Fibroblast of pulmonary artery (primary cell): Measurements from ENCODE around the gene ZNF71.

ENCODE experiments used
- DNase-seq: peaks from one replicate; pipeline ENCODE4 v3.0.0-alpha.2; 2010; ENCODE audit warnings: low read depth
- H3K4me3 ChIP-seq: replicated peaks from 2 replicates; pipeline ENCODE4 v1.5.1; 2011; ENCODE audit warnings: low read depth, mild to moderate bottlenecking, control low read depth, low read length, moderate library complexity
- TF ChIP-seq, protein P1 (sequence below): IDR thresholded peaks from 2 replicates; pipeline ENCODE4 v1.5.1; 2011; ENCODE audit warnings: mild to moderate bottlenecking, control low read depth, low read length, inconsistent platforms; ENCODE audit errors: missing control alignments

Gene ZNF71

DNA sequence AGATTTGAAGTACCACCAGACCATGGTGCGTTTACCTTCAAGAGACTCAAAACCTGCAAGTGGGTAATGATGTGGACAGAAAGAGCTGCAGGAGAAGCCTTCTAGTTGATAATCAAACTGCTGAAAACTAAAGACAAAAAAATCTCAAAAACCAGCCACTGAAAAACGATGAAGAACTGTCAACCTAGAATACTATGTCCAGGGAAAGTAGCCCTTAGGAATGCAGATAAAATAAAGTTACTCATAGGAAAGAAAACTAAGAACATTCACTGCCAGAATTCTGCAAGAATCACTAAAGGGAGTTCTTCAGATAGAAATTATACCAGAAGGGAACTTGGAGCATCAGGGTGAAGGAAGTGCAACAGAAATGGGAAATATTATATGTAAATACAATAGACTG, 22.5 kb upstream of the ZNF71 start:
- DNase-seq, result no peak
- TF ChIP-seq, protein P1, sequence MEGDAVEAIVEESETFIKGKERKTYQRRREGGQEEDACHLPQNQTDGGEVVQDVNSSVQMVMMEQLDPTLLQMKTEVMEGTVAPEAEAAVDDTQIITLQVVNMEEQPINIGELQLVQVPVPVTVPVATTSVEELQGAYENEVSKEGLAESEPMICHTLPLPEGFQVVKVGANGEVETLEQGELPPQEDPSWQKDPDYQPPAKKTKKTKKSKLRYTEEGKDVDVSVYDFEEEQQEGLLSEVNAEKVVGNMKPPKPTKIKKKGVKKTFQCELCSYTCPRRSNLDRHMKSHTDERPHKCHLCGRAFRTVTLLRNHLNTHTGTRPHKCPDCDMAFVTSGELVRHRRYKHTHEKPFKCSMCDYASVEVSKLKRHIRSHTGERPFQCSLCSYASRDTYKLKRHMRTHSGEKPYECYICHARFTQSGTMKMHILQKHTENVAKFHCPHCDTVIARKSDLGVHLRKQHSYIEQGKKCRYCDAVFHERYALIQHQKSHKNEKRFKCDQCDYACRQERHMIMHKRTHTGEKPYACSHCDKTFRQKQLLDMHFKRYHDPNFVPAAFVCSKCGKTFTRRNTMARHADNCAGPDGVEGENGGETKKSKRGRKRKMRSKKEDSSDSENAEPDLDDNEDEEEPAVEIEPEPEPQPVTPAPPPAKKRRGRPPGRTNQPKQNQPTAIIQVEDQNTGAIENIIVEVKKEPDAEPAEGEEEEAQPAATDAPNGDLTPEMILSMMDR, result no peak
- H3K4me3 ChIP-seq, result no peak overlapping the region

DNA sequence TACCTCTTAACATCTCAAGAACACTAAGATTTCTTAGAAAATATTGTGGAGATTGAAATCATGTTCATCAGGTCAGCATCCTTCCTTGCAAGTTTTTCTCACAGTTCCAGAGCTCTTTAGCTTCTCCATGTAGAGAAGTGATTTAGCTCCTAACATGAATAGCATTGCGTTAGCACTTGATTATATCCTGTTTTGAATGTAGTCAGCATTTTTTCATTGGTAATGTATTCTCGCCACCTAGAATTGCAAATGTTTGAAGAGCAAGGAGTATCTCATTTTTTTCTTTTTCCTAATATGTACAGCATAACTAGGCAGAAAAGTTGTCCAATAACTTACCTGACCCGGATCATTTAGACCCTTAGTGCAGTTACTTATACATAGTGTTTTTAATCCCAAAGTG, 21.2 kb upstream of the ZNF71 start:
- no peak overlapping the region for H3K4me3 ChIP-seq
- TF ChIP-seq, protein P1, result no peak

DNA sequence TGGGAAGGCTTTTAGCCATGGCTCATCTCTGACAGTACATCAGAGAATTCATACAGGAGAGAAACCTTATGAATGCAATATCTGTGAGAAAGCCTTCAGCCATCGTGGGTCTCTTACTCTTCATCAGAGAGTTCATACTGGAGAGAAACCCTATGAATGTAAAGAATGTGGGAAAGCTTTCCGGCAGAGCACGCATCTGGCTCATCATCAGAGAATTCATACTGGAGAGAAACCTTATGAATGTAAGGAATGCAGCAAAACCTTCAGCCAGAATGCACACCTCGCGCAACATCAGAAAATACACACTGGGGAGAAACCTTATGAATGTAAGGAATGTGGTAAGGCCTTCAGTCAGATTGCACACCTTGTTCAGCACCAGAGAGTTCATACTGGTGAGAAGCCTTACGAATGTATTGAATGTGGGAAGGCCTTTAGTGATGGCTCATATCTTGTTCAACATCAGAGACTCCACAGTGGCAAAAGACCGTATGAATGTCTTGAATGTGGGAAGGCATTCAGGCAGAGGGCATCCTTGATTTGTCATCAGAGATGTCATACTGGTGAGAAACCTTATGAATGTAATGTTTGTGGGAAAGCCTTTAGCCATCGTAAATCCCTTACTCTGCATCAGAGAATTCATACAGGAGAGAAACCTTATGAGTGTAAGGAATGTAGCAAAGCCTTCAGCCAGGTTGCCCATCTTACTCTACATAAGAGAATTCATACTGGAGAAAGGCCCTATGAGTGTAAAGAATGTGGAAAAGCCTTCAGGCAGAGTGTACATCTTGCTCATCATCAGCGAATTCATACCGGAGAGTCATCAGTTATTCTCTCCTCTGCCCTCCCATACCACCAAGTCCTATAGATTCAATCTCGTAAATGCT, 17.1 kb upstream of the ZNF71 start:
- DNase-seq, result no peak

More for the DNA sequence above, 21.2 kb upstream of the ZNF71 start:
- DNase-seq, result no peak

DNA sequence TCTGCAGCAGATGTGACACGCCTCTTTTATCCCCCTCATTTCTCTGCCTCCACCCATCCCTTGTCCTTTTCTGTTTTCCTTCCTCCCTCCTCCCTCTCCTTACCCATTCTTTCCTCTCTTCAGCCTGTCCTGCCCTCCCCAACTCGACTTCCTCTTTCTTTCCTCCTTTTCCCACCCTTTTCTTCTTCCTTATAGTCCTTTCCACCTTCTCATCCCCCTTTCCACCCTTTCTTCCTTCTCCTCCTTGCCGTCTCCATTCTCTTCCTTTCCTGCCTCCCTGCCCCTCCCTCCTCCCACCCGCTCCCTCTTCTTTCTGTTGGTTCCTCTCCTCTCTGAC, 688 bp upstream of the ZNF71 start:
- peak overlapping the region; percentile 75 for H3K4me3 ChIP-seq
- no peak for DNase-seq
- TF ChIP-seq, protein P1, result no peak

More for the DNA sequence above, 17.1 kb upstream of the ZNF71 start:
- H3K4me3 ChIP-seq, result no peak overlapping the region
- TF ChIP-seq, protein P1, result no peak

DNA sequence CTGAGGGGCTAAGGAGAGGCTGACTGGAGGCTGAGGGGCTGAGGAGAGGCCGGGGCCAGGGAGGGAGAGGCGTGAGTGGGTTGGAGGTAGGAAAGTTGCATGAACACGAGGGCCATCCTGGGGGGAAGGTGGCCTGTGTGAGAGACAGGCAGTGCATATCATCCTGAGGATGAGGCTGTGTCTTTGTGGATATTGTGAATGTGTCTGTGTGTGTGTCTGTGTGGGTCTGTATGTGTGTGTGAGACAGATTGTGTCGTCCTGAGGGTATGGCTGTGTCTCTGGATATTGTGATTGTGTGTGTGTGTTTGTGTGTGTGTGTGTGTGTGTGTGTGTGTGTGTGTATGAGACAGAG, 422 bp downstream of the ZNF71 start:
- peak; percentile 32 for DNase-seq
- H3K4me3 ChIP-seq, result peak overlapping the region; percentile 75
- TF ChIP-seq, protein P1, result no peak

DNA sequence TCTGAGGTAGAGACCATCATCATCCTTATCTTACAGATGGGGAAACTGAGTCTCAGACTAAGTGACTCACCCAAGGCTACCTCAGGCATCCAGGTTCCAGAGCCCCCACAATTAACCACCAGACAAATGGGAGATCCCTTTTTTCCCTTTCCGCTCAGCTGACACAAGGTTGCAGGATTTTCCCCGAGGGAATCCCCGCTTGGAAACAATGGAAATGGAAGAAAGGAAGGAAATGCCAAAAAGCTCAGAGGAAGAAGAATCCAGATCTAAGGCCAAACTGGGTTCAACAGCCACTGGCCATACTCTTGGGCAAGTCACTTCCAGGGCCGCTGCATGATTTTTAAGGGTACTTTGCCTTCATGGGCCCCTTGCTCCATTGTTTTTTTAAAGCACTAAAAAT, 1.6 kb downstream of the ZNF71 start:
- H3K4me3 ChIP-seq, result no peak overlapping the region
- peak; percentile 23 for DNase-seq
- TF ChIP-seq, protein P1, result no peak

DNA sequence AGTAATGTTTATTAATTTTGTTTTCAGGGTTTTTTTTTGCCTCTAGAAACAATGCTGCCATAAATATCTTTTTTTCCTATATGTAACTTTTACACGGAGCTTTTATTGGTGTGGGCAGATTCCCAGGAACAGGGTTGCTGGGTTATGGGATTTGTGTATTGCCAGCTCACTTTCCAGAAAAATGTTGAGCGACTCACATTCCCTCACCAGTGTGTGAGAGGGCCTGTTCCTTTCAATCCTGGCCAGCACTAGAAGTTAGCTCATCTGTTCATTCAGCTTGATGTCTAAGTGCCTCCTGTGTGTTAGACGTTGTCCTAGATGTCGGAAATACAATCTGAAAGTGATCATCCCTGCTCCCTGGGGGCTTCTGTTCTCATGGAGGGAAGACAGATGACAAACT, 2.6 kb downstream of the ZNF71 start:
- H3K4me3 ChIP-seq, result no peak overlapping the region
- DNase-seq, result no peak
- TF ChIP-seq, protein P1, result no peak
